ENCODE measurements around the gene RXRA.

RXRA gene

GRCh38 chr9:134325813-134326723 is at the start of gene RXRA:
TSS of gene RXRA (plus strand) at chr9:134326455. CDS start at chr9:134326632, 177 bp downstream.
- no peak for DNase-seq

DNA sequence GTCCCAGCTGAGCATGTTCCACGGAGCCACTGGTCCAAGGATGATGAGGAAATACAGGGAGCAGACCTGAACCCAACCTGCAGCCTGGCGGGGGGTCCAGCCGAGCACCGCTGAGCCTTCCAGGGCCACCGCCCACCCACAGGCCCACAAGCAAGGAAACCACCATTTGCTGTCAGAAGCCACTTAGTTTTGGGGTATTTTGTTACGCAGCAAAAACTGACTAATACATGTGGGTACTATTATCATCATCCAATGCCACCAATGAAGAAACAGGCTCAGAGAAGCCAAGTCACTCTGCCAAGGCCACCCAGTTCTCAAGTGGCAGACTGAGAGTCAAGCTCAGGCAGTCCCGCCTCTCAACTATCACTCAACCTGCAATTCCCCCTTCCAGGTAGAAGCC is 48.0 kb upstream of the RXRA start:
- DNase-seq: no peak

GRCh38 chr9:134278974-134279640 is 47.1 kb upstream of the RXRA start:
- no peak for DNase-seq

GRCh38 chr9:134282138-134282650 is 44.1 kb upstream of the RXRA start:
- DNase-seq: no peak

GRCh38 chr9:134283111-134283515 is 43.1 kb upstream of the RXRA start:
- no peak for DNase-seq

GRCh38 chr9:134283692-134284265 is 42.5 kb upstream of the RXRA start:
- DNase-seq: no peak

- DNase-seq: no peak
Observed at GRCh38 chr9:134284273-134284672, 42.0 kb upstream of the RXRA start.

DNA sequence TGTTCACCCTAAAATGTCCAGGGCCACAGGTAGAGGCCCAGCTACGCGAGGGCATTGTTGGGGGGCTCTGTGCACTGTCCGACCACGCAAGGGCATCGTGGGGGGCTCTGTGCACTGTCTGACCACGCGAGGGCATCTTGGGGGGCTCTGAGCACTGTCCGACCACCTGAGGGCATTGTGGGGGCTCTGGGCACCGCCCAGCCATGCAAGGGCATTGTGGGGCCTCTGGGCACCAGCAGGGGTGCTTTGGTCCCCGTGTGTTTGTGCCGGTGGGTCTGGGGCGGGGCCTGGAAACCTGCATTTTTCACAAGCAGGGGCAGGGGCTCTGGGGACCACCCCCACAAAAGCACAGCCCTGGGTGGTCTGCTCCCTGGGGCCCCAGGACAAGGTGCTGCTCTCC is 41.5 kb upstream of the RXRA start:
- no peak for DNase-seq

DNA sequence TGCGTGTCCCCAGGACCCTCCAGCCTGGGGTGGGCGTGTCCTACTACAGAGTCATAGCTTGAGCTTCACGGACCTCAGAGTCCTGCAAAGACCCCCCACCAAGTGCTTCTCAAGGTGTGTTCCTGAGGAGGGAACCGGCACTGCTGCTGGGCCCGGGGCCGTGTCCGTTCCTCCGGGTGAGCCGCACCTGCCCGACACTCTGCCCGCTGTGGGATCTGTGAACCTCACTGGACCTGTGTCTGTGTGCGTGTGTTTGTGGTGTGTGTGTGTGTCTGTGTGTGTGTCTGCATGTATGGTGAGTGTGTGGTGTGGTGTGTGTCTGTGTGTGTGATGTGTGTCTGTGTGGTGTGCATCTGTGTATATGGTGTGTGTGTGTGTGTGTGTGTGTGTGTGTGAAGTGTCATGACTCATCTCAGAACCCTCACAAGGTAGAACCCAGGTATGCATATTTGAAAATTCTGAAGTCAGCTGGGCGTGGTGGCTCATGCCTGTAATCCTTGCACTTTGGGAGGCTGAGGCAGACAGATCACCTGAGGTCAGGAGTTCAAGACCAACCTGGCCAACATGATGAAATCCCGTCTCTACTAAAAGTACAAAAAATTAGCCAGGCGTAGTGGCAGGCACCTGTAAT is 40.9 kb upstream of the RXRA start:
- DNase-seq: no peak

DNA sequence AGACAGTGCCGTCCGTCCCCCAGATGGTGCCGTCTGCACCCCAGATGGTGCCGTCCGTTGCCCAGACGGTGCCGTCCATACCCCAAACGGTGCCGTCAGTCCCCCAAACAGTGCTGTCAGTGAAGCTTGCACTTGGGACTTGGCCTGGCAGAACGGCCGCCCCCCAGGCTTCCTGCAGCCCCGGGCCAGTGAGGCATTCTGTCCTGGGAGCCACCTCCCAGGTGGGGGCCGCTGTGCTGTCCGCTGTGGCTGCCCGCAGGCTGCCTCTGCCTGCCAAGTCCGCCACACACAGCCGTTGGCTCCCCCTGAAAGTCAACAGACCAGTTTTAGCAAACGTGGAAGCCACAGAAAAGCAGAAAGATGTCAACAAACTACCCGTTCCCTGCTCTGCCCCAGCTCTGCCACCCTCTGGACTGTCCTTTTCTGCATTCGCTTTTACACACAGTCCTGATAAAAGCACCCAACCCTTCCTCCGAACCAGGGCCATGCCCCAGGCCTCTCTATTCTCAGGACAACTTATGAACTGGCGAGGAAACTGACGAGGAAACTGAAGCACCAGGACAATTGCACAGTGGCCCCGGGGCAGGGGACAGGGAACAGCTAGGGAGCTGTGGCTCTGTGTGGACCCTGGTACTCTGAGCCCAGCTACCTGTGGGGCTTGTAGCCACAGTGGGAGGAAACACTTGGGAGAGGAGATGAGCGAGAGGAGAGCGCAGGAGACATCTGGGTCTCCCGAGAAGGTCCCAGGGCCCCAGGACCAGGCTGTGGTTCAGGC is 39.6 kb upstream of the RXRA start:
- no peak for DNase-seq

- DNase-seq: no peak
Observed at GRCh38 chr9:134287591-134288491, 38.4 kb upstream of the RXRA start.

DNA sequence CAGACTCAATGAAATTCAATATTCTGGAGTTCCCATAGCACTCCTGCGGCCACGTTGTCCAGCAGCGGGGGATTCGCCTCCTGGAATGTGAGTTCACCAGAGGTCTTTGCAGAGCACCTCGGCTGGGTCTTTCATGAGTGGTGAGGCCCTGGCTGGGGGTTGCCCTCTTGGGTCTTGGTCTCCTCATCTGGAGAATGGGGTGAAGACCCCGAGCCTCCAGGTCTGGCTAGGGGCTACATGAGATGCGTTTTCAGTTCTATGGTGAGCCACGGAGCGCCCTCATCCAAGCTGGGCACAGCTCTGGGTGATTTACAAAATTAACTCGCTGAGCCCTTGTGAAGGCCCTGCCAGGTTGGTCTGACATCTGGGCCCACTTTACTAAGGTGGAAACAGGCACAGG is 37.5 kb upstream of the RXRA start:
- no peak for DNase-seq

DNA sequence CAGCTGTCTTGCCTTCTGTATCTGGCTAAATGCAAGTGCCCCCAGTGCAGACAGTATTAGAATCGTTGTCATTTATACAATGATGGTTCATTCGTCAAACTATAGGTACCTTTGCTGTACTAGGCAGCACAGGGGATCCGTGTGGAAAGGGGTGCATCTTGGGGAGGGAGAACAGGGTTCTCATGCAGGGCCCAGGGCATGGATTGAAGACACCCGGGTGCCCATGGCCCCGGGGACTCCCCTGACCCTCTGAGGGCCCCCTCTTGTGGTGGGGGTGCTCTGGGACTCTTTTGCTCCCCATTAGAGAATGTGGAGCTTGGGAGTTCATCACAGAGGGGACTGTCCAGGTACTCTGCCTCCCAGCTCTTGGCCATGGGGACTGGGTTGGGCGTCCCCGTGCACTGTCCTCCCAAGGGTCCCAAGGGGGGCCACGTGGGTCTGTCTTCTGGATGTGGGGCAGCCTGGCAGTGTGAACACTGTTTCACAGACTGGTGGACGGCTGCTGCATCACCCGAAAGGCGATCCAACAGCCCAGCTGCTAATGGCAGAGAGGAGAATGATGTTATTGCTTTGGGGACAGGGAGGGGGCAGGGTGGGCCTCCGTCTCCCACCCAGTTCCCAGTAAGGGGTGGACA is 36.9 kb upstream of the RXRA start:
- no peak for DNase-seq

DNA sequence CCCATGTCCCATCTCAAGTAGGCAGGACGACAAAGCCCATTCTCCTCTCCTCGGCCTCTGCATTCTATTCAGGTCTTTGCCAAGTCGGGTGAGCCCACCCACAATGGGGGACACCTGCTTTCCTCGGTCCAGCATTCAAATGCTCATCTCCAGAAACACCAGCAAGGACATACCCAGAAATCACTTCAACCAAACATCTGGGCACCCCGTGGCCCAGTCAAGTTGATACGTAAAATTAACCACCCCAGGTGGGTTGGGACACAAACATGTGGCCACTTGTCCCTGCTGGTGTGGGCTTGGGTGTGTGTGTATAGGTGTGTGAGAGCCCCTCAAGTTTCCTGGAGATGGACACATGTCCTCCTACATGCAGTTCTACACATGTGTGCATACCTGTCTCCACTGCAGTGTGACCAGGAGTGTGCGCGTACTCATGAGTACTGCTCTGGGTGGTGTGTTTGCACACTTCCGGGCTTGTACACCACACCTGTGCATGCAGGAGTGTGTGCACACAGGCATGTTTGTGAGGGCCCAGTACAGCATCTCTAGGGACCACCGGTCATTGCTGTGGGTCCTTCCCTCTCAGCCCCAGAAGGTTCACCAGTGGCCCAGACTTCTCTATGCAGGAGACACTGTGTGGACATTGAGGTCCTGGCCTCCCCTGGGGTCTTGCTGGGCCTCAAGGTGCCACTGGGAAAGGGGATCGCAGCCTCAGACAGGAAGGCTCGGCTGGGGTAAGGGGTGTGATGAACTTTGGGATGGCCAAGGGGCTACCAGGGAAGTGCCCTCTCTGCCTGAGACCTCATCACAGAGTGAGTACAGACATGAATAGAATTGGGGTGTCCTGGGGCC is 35.4 kb upstream of the RXRA start:
- DNase-seq: no peak

DNA sequence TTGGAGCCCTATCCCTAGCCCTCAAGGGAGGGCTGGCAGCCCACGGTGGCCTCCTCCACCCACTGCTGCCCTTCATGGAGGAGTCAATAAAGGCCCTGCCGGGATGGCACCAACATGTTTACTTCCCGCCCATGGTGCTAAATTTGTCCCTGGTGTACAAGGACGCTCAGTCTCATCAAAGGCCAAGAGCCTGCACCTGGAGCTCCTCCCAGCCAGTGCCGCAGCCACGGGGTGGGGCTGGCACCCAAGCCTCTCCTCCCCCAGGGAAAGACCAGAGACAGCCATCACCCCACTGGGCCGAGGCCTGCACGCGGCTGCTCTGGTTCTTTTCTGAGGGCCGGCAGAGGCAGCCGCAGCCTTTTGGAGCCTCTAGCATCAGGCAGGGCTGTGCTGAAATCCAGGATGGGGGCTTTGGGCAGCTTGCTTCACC is 34.8 kb upstream of the RXRA start:
- DNase-seq: no peak

DNA sequence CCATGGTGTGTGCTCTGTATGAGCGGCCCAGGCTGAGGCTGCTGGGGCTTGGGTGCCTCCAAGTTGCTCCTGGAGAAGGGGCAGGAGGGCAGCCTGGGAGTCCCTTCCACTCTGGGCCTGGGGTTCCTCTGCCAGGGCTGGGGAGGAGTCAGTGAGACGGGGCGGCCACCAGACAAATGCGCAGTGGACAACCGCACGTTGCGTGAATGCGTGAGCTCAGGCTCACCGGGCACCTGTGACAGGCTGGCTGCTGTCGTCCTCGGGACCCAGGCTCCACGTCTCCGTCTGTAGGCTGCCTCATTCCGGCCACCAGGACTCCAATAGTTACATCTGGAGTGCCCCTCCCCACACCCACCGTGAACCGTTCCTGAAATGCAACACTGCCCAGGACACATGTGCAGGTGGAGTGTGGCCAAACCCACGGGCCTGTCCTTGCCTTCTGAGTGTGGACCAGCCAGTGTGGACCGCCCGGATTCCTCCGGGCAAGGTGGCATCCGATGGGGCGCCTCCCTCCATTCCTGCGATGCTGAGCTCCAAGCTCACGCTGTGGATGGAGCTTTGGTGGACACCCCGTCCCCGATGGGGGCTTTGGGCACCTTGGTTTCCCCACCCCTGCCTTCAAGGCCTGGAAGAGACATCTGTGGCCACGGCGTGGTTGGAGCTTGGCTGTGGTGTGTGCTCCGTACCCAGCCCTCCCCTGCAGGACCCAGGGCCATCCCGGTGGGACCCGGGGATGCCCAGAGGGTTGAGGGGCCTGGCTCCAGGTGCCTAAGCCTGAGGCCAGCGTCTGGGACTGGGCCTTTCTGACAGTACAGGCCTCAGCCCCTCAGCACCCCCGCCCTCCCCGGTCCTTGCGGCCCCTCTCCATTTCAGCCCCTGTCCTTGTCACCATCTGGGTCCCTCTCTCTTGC is 34.0 kb upstream of the RXRA start:
- no peak for DNase-seq

- DNase-seq: no peak
Observed at GRCh38 chr9:134293031-134293521, 33.2 kb upstream of the RXRA start.

DNA sequence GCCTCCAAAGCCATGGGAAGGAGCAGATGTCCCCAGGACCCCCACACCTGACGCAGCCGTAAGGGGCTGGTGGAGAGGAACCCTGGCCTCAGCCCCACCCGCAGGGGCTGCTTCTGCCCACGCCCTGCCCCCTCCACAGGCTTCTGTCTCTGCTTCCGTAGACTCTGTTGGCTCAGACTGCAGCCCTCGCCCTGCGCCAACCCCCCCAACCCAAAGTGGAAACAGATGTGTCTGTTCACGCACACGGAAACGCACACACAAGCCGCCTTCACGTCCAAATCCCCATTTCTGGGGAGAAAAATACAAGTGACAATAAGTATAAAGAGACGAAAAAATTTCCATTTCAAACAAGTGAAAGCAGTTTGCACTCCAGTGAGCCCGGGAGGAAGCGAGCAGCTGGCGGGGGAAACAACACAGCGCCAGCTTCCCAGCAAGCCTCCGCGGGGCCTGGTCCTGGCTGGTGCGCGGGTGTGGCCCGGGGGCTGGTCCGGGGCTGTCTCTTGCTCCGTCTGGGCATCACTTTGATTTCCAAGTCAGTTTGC is 32.6 kb upstream of the RXRA start:
- no peak for DNase-seq
